HG03342 (cell line): Measurements from ENCODE around the gene PABPC1L.

Experiments used
- ATAC-seq: cut with Tn5 transposase; IDR thresholded peaks from one replicate; pipeline ENCODE4 v1.9.1; 2021; ENCODE audit warnings: mild to moderate bottlenecking, moderate library complexity; ENCODE audit not compliant: unreplicated experiment

PABPC1L gene

GRCh38 chr20:44900231-44900854 lies 9.5 kb upstream of the PABPC1L start:
- no peak for ATAC-seq

GRCh38 chr20:44901974-44902373 lies 7.9 kb upstream of the PABPC1L start:
- no peak for ATAC-seq

GRCh38 chr20:44904377-44904776 lies 5.5 kb upstream of the PABPC1L start:
- no peak for ATAC-seq

GRCh38 chr20:44908987-44909871 lies 631 bp upstream of the PABPC1L start:
- no peak for ATAC-seq

GRCh38 chr20:44910690-44911262 lies 916 bp downstream of the PABPC1L start:
- no peak for ATAC-seq

- ATAC-seq: no peak
These were observed 1.5 kb downstream of the PABPC1L start for GRCh38 chr20:44911264-44911921.

- no peak for ATAC-seq
These were observed 2.3 kb downstream of the PABPC1L start for GRCh38 chr20:44912189-44912588.

GRCh38 chr20:44914924-44915323 lies 5.1 kb downstream of the PABPC1L start:
- ATAC-seq: no peak

GRCh38 chr20:44916586-44916985 lies 6.7 kb downstream of the PABPC1L start:
- no peak for ATAC-seq

- no peak for ATAC-seq
These were observed 7.5 kb downstream of the PABPC1L start for GRCh38 chr20:44917399-44917798.

GRCh38 chr20:44918342-44918741 lies 8.5 kb downstream of the PABPC1L start:
- ATAC-seq: no peak

GRCh38 chr20:44918761-44919160 lies 8.9 kb downstream of the PABPC1L start:
- no peak for ATAC-seq

- ATAC-seq: no peak
These were observed 11.6 kb downstream of the PABPC1L start for GRCh38 chr20:44921447-44921846.

GRCh38 chr20:44924541-44924940 lies 14.7 kb downstream of the PABPC1L start:
- no peak for ATAC-seq

- no peak for ATAC-seq
These were observed 18.7 kb downstream of the PABPC1L start for GRCh38 chr20:44928595-44928994.

- ATAC-seq: no peak
These were observed 20.8 kb downstream of the PABPC1L start for GRCh38 chr20:44930517-44931168.

GRCh38 chr20:44931911-44932310 lies 22.1 kb downstream of the PABPC1L start:
- no peak for ATAC-seq

- ATAC-seq: no peak
These were observed 23.1 kb downstream of the PABPC1L start for GRCh38 chr20:44932916-44933315.

- ATAC-seq: no peak
These were observed 26.6 kb downstream of the PABPC1L start for GRCh38 chr20:44936510-44936909.

- no peak for ATAC-seq
These were observed 28.8 kb downstream of the PABPC1L start for GRCh38 chr20:44938637-44939036.

GRCh38 chr20:44941120-44941691 lies 31.3 kb downstream of the PABPC1L start:
- ATAC-seq: no peak
